ENCODE measurements around the gene HSPH1.

The HSPH1 gene

DNA sequence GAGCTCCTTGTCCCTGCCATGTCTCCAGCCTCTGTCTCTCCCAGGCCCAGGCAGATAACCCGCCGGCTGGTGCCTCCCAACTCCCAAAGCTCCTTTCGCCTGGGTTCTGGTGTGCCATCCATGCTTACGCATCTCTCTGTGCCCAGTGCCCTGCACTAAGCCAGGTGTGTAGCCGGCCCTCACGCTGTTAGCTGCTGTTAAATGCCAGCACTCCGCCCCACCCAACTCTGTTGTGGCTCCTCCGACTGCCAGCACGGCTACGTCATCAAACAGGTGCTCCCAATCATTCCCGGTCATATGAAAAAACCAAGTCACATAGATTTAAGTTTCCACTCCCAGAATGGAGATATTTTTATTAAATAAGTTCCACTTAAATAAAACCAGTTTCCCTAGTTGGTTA, 7.0 kb upstream of the HSPH1 start:
- H3K4me3 ChIP-seq (ENCODE audit: low read depth, low read length) = no peak overlapping the region
- TF ChIP-seq, protein P1, sequence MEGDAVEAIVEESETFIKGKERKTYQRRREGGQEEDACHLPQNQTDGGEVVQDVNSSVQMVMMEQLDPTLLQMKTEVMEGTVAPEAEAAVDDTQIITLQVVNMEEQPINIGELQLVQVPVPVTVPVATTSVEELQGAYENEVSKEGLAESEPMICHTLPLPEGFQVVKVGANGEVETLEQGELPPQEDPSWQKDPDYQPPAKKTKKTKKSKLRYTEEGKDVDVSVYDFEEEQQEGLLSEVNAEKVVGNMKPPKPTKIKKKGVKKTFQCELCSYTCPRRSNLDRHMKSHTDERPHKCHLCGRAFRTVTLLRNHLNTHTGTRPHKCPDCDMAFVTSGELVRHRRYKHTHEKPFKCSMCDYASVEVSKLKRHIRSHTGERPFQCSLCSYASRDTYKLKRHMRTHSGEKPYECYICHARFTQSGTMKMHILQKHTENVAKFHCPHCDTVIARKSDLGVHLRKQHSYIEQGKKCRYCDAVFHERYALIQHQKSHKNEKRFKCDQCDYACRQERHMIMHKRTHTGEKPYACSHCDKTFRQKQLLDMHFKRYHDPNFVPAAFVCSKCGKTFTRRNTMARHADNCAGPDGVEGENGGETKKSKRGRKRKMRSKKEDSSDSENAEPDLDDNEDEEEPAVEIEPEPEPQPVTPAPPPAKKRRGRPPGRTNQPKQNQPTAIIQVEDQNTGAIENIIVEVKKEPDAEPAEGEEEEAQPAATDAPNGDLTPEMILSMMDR (IDR thresholded peaks at IDR 0.05; ENCODE audit: low read depth, low read length, missing control alignments) = no peak
- in situ Hi-C loops (cut with HindIII; ENCODE audit: low sequenced_read_pairs) = no loop called here
- no peak for DNase-seq (ENCODE audit: low read depth)

- in situ Hi-C loops (cut with HindIII; ENCODE audit: low sequenced_read_pairs) = no loop called here
- no peak for DNase-seq (ENCODE audit: low read depth)
- TF ChIP-seq, protein P1 (IDR thresholded peaks at IDR 0.05; ENCODE audit: low read depth, low read length, missing control alignments) = no peak
- H3K4me3 ChIP-seq (ENCODE audit: low read depth, low read length) = no peak overlapping the region
Observed at GRCh38 chr13:31168166-31168565, 6.5 kb upstream of the HSPH1 start.

GRCh38 chr13:31167490-31167889, 5.8 kb upstream of the HSPH1 start:
- no peak overlapping the region for H3K4me3 ChIP-seq (ENCODE audit: low read depth, low read length)
- TF ChIP-seq, protein P1 (IDR thresholded peaks at IDR 0.05; ENCODE audit: low read depth, low read length, missing control alignments) = no peak
- DNase-seq (ENCODE audit: low read depth) = no peak
- in situ Hi-C loops (cut with HindIII; ENCODE audit: low sequenced_read_pairs) = no loop called here

GRCh38 chr13:31166591-31166990, 4.9 kb upstream of the HSPH1 start:
- TF ChIP-seq, protein P1 (IDR thresholded peaks at IDR 0.05; ENCODE audit: low read depth, low read length, missing control alignments) = no peak
- in situ Hi-C loops (cut with HindIII; ENCODE audit: low sequenced_read_pairs) = no loop called here
- no peak for DNase-seq (ENCODE audit: low read depth)
- no peak overlapping the region for H3K4me3 ChIP-seq (ENCODE audit: low read depth, low read length)

GRCh38 chr13:31162151-31163008, 676 bp upstream of the HSPH1 start:
- DNase-seq (ENCODE audit: low read depth) = peak; percentile 97
- TF ChIP-seq, protein P1 (IDR thresholded peaks at IDR 0.05; ENCODE audit: low read depth, low read length, missing control alignments) = no peak
- in situ Hi-C loops (cut with HindIII; ENCODE audit: low sequenced_read_pairs) = no loop called here
- H3K4me3 ChIP-seq (ENCODE audit: low read depth, low read length) = peak overlapping the region; percentile 89

GRCh38 chr13:31160857-31161556, 697 bp downstream of the HSPH1 start:
- H3K4me3 ChIP-seq (ENCODE audit: low read depth, low read length) = peak overlapping the region; percentile 89
- in situ Hi-C loops (cut with HindIII; ENCODE audit: low sequenced_read_pairs) = no loop called here
- peak; percentile 32 for DNase-seq (ENCODE audit: low read depth)
- TF ChIP-seq, protein P1 (IDR thresholded peaks at IDR 0.05; ENCODE audit: low read depth, low read length, missing control alignments) = no peak

All from astrocyte of the cerebellum (primary cell).